ENCODE data around the gene RAB26.

DNA sequence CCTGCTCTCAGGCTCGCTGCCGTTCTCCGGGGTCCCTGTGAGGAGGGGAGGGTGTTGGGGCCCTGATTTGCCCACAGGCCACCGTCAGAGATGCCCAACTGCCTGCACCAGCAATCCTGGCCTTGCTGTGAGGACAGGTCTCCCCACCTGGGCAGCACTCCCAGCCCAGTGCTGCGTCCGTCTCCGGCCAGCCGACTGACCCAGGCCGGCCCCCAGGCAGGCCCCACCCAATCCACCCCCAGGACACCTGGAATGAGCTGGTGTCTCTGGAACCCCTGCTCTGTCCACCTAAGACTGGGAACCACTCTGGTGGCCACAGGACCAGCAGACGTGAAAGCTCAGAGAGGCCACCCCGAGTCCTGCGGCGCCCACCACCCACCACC lies 32.8 kb upstream of the RAB26 start:
- TF ChIP-seq, protein P1, sequence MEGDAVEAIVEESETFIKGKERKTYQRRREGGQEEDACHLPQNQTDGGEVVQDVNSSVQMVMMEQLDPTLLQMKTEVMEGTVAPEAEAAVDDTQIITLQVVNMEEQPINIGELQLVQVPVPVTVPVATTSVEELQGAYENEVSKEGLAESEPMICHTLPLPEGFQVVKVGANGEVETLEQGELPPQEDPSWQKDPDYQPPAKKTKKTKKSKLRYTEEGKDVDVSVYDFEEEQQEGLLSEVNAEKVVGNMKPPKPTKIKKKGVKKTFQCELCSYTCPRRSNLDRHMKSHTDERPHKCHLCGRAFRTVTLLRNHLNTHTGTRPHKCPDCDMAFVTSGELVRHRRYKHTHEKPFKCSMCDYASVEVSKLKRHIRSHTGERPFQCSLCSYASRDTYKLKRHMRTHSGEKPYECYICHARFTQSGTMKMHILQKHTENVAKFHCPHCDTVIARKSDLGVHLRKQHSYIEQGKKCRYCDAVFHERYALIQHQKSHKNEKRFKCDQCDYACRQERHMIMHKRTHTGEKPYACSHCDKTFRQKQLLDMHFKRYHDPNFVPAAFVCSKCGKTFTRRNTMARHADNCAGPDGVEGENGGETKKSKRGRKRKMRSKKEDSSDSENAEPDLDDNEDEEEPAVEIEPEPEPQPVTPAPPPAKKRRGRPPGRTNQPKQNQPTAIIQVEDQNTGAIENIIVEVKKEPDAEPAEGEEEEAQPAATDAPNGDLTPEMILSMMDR (conservative IDR thresholded peaks at IDR 0.05 in 1 of 2, IDR thresholded peaks at IDR 0.05 in 1 of 2; ENCODE audit: low read depth in 1 of 2, low read length in 2 of 2) = no peak
- no peak for TF ChIP-seq EZH2 (IDR thresholded peaks at IDR 0.05; ENCODE audit: low read length, missing control alignments)
